ENCODE results near the gene ULBP2.
"Not testable (repeated sequence)": the region's sequence is repeated elsewhere in the genome, so short reads cannot be mapped to it uniquely, and the experiment has no call there.

Gene ULBP2

GRCh38 chr6:149960488-149960887 lies 18.7 kb downstream of the ULBP2 start:
- Histone ChIP-seq H3K27ac (no peak overlapping the region), H3K9ac (ENCODE audit: insufficient read length) (no peak overlapping the region), H3K36me3 (ENCODE audit: insufficient read depth, low read length) (no peaks in the 10 kb centered on the region), H3K9me3 (ENCODE audit: low read depth, low read length) (no peaks in the 10 kb centered on the region), H3K4me3 (no peak overlapping the region)
- TF ChIP-seq EZH2 (IDR thresholded peaks at IDR 0.05) (no peak), POLR2AphosphoS5 (IDR thresholded peaks at IDR 0.05; ENCODE audit: borderline replicate concordance, low read depth, low read length) (no peak), FOXP2 (optimal IDR thresholded peaks at IDR 0.05; ENCODE audit: control extremely low read depth, extremely low read length, insufficient read depth) (no peak)
- DNase-seq (ENCODE audit: low read depth, low spot score) = no peak

- H3K9me3 ChIP-seq (ENCODE audit: low read depth, low read length) = no peaks in the 10 kb centered on the region
- H3K27ac ChIP-seq = no peak overlapping the region
- H3K36me3 ChIP-seq (ENCODE audit: insufficient read depth, low read length) = no peaks in the 10 kb centered on the region
- no peak overlapping the region for H3K9ac ChIP-seq (ENCODE audit: insufficient read length)
- TF ChIP-seq POLR2AphosphoS5 (IDR thresholded peaks at IDR 0.05; ENCODE audit: borderline replicate concordance, low read depth, low read length) = no peak
- TF ChIP-seq FOXP2 (optimal IDR thresholded peaks at IDR 0.05; ENCODE audit: control extremely low read depth, extremely low read length, insufficient read depth) = no peak
- TF ChIP-seq EZH2 (IDR thresholded peaks at IDR 0.05) = no peak
- no peak overlapping the region for H3K4me3 ChIP-seq
- DNase-seq (ENCODE audit: low read depth, low spot score) = no peak
Observed at GRCh38 chr6:149961728-149962425, 20.1 kb downstream of the ULBP2 start.

- TF ChIP-seq EZH2 (IDR thresholded peaks at IDR 0.05) = no peak
- TF ChIP-seq FOXP2 (optimal IDR thresholded peaks at IDR 0.05; ENCODE audit: control extremely low read depth, extremely low read length, insufficient read depth) = no peak
- no peak for TF ChIP-seq POLR2AphosphoS5 (IDR thresholded peaks at IDR 0.05; ENCODE audit: borderline replicate concordance, low read depth, low read length)
- DNase-seq (ENCODE audit: low read depth, low spot score) = no peak
- Histone ChIP-seq H3K9me3 (ENCODE audit: low read depth, low read length) (no peaks in the 10 kb centered on the region), H3K9ac (ENCODE audit: insufficient read length) (peak overlapping the region; percentile 78), H3K4me3 (peak overlapping the region; percentile 86), H3K27ac (no peak overlapping the region), H3K36me3 (ENCODE audit: insufficient read depth, low read length) (no peaks in the 10 kb centered on the region)
Observed at GRCh38 chr6:149962461-149963211, 20.8 kb downstream of the ULBP2 start.

- DNase-seq (ENCODE audit: low read depth, low spot score) = no peak
- H3K36me3 ChIP-seq (ENCODE audit: insufficient read depth, low read length) = no peaks in the 10 kb centered on the region
- H3K9me3 ChIP-seq (ENCODE audit: low read depth, low read length) = no peaks in the 10 kb centered on the region
- TF ChIP-seq POLR2AphosphoS5 (IDR thresholded peaks at IDR 0.05; ENCODE audit: borderline replicate concordance, low read depth, low read length) = no peak
- no peak for TF ChIP-seq FOXP2 (optimal IDR thresholded peaks at IDR 0.05; ENCODE audit: control extremely low read depth, extremely low read length, insufficient read depth)
- no peak for TF ChIP-seq EZH2 (IDR thresholded peaks at IDR 0.05)
- H3K27ac ChIP-seq = peak overlapping the region; percentile 72; the same call in 1 of the 2 replicates
- H3K9ac ChIP-seq (ENCODE audit: insufficient read length) = peak overlapping the region; percentile 78
- H3K4me3 ChIP-seq = peak overlapping the region; percentile 86
Observed at GRCh38 chr6:149963212-149963461, 21.3 kb downstream of the ULBP2 start.

GRCh38 chr6:149963462-149964307 lies 21.9 kb downstream of the ULBP2 start, which contains the start of gene ULBP1:
Gene ULBP1, plus strand, starts transcription at chr6:149963943. Its CDS starts 107 bp downstream, at chr6:149964050.
- Histone ChIP-seq H3K9me3 (ENCODE audit: low read depth, low read length) (no peaks in the 10 kb centered on the region), H3K36me3 (ENCODE audit: insufficient read depth, low read length) (no peaks in the 10 kb centered on the region), H3K4me3 (peak within 1 kb of the TSS; percentile 86), H3K9ac (ENCODE audit: insufficient read length) (peak within 1 kb of the TSS; percentile 78), H3K27ac (peak within 1 kb of the TSS; percentile 72)
- peak; percentile 44 for DNase-seq (ENCODE audit: low read depth, low spot score)
- TF ChIP-seq EZH2 (IDR thresholded peaks at IDR 0.05) (no peak), FOXP2 (optimal IDR thresholded peaks at IDR 0.05; ENCODE audit: control extremely low read depth, extremely low read length, insufficient read depth) (no peak), POLR2AphosphoS5 (IDR thresholded peaks at IDR 0.05; ENCODE audit: borderline replicate concordance, low read depth, low read length) (peak; percentile 74)

- no peaks in the 10 kb centered on the region for H3K9me3 ChIP-seq (ENCODE audit: low read depth, low read length)
- TF ChIP-seq FOXP2 (optimal IDR thresholded peaks at IDR 0.05; ENCODE audit: control extremely low read depth, extremely low read length, insufficient read depth) (no peak), EZH2 (IDR thresholded peaks at IDR 0.05) (no peak), POLR2AphosphoS5 (IDR thresholded peaks at IDR 0.05; ENCODE audit: borderline replicate concordance, low read depth, low read length) (no peak)
- no peak overlapping the region for H3K27ac ChIP-seq
- DNase-seq (ENCODE audit: low read depth, low spot score) = no peak
- peak overlapping the region; percentile 78 for H3K9ac ChIP-seq (ENCODE audit: insufficient read length)
- no peaks in the 10 kb centered on the region for H3K36me3 ChIP-seq (ENCODE audit: insufficient read depth, low read length)
- H3K4me3 ChIP-seq = peak overlapping the region; percentile 86
Observed at GRCh38 chr6:149964308-149965193, 22.7 kb downstream of the ULBP2 start.

GRCh38 chr6:149965194-149966020 lies 23.6 kb downstream of the ULBP2 start:
- no peak overlapping the region for H3K9ac ChIP-seq (ENCODE audit: insufficient read length)
- H3K36me3 ChIP-seq (ENCODE audit: insufficient read depth, low read length) = no peaks in the 10 kb centered on the region
- DNase-seq (ENCODE audit: low read depth, low spot score) = no peak
- TF ChIP-seq POLR2AphosphoS5 (IDR thresholded peaks at IDR 0.05; ENCODE audit: borderline replicate concordance, low read depth, low read length) (no peak), FOXP2 (optimal IDR thresholded peaks at IDR 0.05; ENCODE audit: control extremely low read depth, extremely low read length, insufficient read depth) (no peak), EZH2 (IDR thresholded peaks at IDR 0.05) (no peak)
- peak overlapping the region; percentile 86 for H3K4me3 ChIP-seq
- H3K9me3 ChIP-seq (ENCODE audit: low read depth, low read length) = no peaks in the 10 kb centered on the region
- no peak overlapping the region for H3K27ac ChIP-seq

- H3K36me3 ChIP-seq (ENCODE audit: insufficient read depth, low read length); H3K9ac ChIP-seq (ENCODE audit: insufficient read length); H3K9me3 ChIP-seq (ENCODE audit: low read depth, low read length); DNase-seq (ENCODE audit: low read depth, low spot score); H3K4me3 ChIP-seq; H3K27ac ChIP-seq: not testable (repeated sequence)
Observed at GRCh38 chr6:149966319-149966718, 24.5 kb downstream of the ULBP2 start.
